ENCODE measurements around the gene TOMM70.

DNA sequence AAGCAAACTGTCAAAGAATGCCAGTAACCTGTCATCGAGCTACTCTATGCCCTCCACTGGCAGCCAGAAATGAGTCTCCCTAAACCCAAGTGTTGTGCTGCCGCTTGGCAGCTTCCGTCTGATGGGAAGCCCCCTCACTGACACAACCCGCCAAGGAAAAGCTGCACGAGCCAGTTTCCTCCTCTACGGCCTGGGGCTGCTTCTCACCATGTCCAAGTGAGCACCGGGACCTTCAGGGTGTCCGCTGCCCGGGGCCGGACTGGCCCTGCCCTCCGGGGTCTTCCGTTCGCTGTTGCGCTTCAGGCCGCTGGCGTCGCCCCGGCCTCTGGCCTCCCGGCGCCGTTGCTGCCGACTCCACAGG, 490 bp downstream of the TOMM70 start:
- no peak for TF ChIP-seq POLR2A (IDR thresholded peaks at IDR 0.05; ENCODE audit: low read length)
- TF ChIP-seq GATA1 (IDR thresholded peaks at IDR 0.05; ENCODE audit: low read depth, low read length), result no peak

All from erythroblast (primary cell).